Activated CD4-positive, alpha-beta T cell treated with anti-CD3 and anti-CD28 coated beads for 1 hour (primary cell): ENCODE results near the gene ABI3.
"Not testable (repeated sequence)": the region's sequence is repeated elsewhere in the genome, so short reads cannot be mapped to it uniquely, and the experiment has no call there.

ENCODE experiments used
- DNase-seq: peaks from one replicate; pipeline ENCODE4 v3.0.0-alpha.2; 2020

ABI3 gene, protein sequence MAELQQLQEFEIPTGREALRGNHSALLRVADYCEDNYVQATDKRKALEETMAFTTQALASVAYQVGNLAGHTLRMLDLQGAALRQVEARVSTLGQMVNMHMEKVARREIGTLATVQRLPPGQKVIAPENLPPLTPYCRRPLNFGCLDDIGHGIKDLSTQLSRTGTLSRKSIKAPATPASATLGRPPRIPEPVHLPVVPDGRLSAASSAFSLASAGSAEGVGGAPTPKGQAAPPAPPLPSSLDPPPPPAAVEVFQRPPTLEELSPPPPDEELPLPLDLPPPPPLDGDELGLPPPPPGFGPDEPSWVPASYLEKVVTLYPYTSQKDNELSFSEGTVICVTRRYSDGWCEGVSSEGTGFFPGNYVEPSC

DNA sequence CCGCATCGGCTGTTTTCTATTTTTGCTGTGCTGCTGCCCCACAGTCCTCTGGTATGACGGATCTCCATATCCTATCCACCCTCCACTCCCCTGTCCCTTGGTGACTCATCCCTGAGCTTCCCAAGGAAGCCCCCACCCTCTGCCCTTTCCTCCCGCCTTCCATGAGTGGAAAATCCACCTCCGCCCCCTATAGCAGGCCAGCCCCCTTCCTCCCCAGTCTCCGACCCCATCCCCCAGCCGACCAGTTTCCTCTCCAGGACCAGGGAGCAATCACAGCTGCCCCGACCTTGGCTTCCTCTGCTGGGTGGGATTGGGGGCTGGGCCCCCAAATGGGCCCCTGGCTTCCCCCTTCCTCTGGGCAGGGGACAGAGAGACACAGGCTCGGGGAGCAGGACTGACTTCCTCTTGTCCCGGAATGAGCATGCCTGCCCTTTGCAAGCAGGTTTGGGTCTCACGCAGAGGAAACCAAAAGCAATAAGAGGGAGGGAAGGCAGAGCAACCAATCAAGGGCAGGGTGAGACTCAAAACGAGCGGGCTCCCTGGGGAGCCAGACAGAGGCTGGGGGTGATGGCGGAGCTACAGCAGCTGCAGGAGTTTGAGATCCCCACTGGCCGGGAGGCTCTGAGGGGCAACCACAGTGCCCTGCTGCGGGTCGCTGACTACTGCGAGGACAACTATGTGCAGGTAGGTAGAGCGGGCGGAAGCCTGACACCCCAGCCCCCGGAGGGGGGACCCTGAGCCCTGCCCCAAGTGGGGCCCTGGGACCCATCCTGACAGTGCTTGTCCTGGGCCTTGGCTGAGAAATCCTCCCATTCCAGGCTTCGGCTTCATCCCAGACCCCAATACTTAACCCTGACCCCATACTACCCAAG is at the start of gene ABI3, which contains the start of gene GNGT2:
ABI3 (plus strand) TSS at position 550 of the 872 bp plus-strand sequence; CDS start at position 568, 18 bp downstream.
GNGT2 (minus strand) TSS at position 417 of the 872 bp plus-strand sequence. CDS start 3,152 bp downstream, outside the sequence.
- peak; percentile 41 for DNase-seq

DNA sequence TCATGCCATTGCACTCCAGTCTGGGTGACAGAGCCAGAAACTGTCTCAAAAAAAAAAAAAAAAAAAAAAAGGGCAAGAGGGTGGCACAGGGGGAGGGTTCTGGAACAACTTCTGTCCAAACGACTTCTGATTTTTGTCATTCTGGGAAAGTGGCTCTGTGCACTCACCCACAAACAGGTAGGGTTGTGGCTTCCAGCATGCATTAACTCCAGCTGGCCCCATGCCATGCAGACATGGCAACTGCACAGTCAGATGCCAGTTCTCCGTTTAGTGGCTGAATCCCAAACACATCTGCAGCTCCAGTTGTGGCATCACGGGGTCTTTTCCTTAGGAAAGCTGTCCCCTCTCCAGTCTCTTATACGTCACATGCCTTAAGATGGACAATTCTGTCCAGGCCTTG is 47.6 kb upstream of the ABI3 start:
- no peak for DNase-seq

DNA sequence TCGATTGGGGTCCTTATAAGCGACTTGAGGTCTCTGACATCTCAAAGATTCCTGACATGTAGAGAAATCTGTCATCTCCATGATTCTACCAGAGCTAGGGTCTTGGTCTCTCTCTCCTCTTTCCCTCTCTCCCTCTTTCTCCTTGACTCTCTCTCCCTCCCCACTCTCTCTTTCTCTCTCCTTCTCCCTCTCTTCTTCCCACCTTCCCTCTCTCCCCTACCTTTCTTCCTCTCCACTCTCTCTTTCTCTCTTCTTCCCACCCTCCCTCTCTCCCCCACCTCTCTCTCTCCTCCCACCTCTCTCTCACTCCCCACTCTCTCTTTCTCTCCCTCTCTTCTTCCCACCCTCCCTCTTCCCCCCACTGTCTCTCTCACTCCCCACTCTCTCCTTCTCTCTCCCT is 45.4 kb upstream of the ABI3 start:
- DNase-seq = no peak

DNA sequence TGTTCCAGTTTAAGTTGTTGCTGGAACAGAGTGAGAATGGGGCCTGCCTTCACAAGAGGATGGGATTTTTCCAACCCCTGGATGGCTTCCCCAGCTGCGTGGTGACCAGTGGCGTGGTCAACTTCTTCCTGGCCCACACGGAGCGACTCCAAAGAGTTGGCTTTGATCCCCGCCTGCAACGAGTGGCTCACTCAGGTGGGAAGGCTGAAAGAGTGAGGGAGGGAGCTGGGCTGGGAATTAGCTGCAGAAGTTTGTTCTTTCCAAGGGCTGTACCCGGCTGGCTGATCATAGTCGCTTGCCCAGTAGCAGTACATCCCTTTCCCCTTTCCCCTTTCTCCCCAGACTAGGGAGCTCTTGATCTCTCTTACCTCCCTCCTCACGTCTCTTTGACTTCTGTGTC is 41.8 kb upstream of the ABI3 start:
- no peak for DNase-seq

DNA sequence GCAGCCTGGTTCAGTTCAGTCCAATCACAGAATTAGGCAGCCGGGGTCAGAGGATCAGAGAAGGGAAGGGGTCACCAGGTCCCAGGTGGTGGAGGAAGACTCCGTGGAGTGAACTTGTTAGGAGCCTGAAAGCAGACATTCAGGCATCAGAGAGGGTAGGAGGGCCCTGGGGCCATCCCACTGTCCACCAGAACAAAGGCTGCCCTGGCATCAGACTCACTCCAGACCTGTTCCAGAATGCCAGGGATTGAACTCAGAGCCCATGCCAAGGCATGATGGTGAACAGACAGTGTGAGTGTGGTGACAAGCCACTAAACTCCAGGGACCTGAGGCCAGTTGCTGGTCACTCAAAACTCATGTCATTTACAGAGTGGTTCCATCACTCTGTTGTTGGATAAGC is 40.3 kb upstream of the ABI3 start:
- DNase-seq = no peak

DNA sequence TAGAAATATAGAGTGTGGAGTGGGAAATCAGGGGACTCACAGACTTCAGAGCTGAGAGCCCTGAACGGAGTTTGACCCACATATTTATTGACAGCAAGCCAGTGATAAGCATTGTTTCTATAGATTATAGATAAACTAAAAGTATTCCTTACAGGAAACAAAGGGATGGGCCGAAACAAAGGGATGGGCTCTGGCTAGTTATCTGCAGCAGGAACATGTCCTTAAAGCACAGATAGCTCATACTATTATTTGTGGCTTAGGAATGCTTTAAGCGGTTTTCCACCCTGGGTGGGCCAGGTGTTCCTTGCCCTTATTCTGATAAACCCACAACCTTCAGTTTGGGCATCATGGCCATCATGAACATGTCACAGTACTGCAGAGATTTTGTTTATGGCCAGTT is 39.8 kb upstream of the ABI3 start:
- not testable (repeated sequence) for DNase-seq

DNA sequence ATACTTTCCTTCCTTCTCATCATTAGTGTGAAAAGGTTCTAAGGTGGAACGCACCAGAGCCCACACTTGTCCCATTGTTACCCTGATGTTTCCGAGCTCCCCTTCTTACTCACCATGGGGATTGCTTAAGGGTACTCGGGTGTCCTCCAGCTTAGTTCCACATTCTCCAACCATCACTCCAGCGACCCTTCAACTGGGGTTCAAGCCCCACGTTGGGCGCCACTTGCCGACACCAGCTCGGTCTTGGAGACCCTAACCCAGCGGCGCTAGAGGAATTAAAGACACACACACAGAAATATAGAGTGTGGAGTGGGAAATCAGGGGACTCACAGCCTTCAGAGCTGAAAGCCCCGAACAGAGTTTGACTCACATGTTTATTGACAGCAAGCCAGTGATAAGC is 34.5 kb upstream of the ABI3 start:
- not testable (repeated sequence) for DNase-seq

DNA sequence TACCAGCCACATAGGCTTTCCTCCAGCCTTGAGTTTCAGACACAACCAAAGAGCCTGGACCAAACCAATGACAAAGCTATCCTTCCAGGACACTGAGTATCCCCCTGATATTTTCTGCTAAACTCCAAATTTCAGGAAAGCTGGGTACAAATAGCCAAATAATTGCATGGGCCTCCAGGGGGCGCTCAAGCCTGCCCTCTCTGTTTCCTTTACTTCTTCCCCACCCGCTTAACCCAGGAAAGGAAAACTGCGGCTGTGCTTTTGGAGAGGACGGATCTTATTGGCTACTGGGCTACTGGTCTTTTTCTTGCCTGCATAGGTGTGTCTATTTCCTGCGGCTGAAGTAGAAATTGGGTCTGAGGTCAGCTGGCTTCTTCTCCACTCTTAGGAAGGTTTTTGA is 30.2 kb upstream of the ABI3 start:
- DNase-seq = peak; percentile 45

DNA sequence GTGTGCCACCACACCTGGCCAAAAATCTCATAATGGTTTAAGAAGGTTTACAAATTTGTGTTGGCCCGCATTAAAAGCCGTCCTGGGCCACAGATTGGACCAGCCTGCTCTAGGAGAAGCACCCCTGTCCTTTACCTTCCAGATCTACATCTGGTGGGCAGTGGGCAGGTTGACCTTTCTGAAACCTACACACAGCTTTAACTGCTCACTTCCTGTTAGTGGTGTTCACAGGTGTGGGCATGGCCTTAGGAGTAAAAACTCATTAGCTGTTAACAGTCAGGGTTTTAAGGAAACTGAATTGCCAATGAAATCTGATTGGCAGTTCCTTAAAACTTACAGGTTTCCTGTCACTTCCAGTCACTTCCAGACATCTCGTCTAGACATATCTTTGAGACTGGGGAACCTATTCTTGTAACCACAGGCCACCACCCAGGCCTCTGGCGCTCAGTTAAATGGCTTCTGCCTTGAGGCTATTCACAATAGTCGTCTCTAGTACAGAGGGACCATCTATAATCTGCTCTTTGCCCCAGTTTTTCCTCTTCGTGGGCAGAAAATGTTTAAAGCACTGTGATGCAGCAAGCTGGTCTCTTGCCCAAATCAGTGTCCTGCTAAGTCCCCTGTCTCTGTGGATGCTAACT is 29.4 kb upstream of the ABI3 start:
- DNase-seq = no peak

DNA sequence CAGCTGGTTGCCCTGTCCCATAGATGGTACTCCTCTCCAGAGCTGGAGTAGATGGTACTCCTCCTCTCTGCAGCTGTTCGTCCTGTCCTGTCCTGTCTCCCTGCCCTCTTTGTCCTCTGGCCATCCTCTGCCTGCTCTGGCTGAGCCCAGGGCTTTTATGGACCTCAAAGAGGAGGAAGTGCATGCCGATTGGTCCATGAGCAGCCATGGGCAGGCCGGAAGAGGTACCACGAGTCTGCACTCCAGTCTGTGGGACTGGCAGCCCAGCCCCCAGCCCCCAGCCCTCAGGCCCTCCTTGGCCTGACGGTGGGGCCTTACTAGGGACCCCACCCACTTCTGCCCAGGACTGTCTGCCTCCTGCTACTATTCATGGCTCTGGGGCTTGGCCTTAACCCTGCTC is 27.2 kb upstream of the ABI3 start:
- DNase-seq = no peak

DNA sequence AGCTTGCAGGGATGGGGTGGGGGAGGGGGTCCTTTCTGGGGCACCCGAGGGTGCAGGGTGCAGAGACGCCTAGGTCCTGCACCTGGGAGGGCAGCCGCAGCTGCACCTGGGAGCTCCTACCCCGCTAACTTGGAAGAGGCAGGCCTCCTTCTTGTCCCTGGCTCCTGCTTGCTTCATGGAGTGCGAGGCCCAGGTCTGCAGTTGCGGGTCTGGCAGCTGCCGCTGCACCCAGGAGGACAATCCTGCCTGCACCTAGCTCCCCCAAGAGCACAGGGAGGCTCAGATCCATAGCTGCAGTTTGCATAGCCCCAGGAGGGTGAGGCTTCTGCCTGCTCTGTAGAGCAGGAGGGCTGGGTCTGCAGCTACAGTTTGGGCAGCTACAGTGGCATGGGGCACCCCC is 26.7 kb upstream of the ABI3 start:
- DNase-seq = no peak

DNA sequence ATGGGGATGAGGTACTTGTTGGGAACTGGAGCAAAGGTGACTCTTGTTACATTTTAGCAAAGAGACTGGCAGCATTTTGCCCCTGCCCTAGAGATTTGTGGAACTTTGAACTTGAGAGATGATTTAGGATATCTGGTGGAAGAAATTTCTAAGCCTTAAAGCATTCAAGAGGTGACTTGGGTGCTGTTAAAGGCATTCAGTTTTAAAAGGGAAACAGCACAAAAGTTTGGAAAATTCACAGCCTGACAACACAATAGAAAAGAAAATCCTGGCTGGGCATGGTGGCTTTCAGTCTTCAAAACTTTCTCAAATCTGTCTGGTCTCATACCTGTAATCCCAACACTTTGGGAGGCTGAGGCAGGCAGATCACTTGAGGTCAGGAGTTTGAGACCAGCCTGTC is 26.0 kb upstream of the ABI3 start:
- not testable (repeated sequence) for DNase-seq

DNA sequence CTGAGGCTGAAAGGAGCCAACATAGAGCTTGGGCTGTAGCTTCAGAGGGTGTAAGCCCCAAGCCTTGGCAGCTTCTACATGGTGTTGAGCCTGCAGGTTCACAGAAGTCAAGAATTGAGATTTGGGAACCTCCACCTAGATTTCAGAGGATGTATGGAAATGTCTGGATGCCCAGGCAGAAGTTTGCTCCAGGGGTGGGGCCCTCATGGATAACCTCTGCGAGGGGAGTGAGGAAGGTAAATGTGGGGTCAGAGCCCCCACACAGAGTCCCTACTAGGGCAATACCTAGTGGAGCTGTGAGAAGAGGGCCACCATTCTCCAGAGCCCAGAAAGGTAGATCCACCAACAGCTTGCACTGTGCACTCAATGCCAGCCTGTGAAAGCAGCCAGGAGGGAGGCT is 25.1 kb upstream of the ABI3 start:
- not testable (repeated sequence) for DNase-seq

DNA sequence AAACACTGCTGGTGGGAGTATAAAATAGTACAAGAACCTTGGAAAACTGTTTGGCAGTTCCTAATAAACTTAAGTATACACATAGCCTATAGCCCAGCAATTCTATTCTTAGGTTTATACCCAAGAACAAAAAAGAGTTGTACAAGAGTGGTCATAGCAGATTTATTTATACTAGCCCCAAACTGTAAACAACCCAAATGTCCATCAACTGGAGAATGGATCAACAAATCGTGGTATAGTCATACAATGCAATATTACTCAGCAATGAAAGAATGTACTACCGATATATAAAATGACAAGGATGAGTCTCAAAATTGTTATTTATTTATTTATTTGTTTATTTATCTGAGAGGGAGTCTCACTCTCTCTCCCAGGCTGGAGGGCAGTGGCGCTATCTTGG is 23.2 kb upstream of the ABI3 start:
- DNase-seq = no peak

DNA sequence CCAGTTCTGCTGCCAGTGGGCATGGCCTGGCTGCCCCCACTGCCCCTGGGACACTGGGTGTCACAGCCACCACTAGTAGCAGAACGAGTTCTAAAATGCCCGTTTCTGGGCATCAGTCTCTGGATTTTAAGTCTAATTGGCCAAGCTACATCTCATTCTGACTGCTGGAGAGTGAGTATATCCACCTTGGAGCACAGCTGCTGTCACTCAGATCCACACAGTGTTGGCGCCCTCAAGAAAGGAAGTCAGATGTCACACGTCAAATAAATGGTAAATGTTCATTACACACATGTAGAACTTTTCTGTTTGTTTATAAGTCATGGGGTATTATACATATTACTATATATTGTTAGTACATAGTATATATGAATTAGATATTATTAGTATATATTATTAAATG is 19.6 kb upstream of the ABI3 start:
- no peak for DNase-seq

DNA sequence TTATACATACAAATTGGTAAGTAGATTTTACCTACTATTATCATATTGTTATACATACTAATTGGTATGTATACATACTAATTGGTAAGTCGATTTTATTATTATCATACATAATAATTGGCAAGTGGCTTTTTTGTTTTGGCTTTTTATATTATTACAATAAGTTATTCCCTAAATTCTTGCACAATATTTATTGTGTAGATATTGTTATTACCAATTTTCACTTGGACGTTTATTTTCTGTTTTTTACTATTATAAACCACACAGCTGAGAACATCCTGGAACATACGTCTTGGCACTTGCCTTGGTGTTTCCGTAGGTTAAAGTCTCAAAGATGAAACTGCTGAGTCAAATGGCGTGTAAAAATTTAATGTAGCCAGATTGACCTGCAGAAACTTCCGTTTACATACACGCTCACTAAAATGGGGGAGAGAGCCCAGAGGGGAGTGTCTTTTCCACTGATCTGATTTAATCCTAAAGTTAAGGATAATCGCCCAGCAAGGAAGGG is 19.0 kb upstream of the ABI3 start:
- no peak for DNase-seq

DNA sequence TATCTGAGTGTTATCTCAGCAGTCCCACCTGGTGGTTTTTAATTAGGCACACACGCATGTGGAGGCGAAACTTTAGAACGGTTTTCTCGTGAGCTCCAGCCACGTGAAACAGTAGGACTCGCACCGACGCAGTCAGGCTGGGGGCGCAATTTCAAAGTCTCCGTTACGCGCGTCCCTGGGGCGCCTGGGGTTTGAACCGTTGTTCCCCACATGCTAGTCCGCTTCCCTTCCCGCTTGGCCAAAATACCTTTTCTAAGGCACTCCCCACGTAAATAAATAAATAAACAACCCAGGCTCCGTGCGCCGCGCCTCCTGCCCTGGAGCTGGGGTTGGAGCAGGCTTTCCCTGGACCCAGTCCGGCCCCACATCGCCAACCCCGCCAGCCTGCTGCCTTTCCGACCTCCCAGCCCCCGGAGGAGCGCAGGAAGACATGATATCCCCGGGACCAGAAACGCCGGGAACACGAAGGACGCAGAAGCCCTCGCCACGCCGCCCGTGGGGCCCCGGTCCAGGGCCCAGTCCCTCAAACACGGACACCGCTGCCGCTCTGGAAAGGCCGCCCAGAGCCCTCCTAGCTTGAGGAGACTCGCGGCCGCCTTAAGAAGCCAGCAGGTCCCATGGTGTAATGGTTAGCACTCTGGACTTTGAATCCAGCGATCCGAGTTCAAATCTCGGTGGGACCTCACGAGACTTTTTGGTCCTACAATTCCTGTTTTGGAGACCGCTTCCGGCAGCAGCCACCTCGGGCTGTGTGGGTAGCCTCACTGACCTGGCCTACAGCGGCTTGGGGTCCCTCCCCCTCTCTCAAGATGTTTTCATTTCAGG is 18.4 kb upstream of the ABI3 start:
- peak; percentile 90 for DNase-seq

DNA sequence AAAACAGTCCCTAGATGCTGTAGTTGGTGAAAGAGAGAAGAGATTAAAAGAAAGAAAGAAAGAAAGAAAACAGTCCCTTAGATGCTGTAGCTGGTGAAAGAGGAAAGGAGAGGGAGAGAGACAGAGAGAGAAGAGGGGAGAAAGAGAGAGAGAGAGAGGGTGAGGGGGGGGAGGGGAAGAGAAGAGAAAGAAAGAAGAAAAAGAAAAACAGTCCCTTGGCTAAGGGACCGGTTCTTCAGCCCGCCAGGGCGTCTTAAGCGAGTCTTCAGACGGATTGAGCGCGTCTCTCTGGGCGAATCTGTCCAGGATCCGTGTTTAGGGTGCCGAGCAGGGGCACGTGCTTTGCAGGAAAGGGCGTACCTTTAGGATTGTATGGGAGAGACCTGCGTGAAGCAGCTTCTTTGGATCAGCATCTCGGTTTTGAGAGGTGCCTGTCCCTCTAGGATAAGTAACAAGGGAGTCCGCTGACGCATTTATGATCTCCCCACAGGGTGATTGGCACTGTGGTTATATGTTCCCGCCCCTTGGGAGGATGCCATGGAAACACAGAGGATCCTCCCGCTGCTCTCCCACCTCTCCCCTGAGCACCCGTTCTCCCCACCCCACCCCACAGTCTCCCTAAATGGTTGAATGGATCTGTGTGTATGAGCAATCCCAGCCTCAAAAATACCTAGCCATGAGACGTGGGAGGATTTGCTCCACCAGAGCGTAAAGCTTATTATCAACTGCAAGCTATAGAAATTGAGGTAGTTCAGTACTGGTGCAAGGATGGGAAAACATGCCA is 16.8 kb upstream of the ABI3 start:
- no peak for DNase-seq

DNA sequence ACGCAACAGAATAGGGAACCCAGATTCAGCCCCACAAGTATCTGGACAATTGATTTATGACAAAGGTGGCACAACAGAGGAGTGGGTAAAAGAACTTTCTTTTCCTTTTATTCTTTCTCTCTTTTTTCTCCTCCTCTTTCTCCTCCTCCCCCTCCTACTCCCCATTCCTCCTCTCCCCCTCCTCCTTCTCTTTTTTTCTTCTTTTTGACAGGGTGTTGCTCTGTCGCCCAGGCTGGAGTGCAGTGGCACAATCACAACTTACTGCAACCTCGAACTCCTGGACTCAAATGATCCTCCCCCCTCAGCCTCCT is 16.3 kb upstream of the ABI3 start:
- no peak for DNase-seq

DNA sequence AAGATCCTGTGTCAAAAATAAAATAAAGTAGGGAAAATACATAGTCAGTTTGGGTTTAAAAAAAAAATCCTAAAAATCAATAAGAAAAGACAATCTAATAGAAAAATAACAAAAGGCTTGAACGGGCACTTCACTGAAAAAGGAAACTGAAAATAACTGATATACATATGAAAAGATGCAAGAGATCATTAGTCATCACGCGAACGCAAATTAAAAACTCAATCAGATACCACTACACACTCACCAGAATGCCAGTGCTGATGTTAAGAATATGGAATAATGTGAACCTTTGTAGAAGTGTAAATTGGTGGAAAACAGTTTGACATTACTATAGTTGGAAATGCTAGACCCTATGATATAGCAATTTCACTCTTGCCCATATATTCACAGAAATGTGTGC is 14.8 kb upstream of the ABI3 start:
- DNase-seq = no peak

DNA sequence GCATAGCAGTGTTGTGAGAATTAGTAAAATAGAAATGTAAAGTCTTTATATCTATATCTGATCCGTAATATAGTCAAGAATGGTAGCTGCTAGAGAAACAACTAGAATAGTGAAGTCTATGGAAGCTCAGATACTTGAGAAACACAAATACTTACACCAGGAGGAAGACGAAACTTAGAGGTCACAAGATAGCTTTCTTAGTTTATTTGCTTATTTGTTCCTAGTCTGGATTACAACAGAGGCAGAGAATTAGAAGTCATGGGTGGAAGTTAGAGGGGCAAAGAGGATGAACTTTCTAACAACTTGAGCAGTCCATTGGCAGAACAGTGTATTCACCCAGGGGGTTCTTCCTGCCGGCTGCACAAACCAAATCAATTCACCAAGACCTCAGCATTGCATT is 14.0 kb upstream of the ABI3 start:
- no peak for DNase-seq
